Measurements from ENCODE around the gene VPS52. TPM values are rescaled to one million over a fixed set of nuclear protein-coding genes. Genes with fewer than 3 reads are reported as not detected.

Gene VPS52
- total RNA-seq, 1 donor from 2014 or later, result 30.2 TPM

DNA sequence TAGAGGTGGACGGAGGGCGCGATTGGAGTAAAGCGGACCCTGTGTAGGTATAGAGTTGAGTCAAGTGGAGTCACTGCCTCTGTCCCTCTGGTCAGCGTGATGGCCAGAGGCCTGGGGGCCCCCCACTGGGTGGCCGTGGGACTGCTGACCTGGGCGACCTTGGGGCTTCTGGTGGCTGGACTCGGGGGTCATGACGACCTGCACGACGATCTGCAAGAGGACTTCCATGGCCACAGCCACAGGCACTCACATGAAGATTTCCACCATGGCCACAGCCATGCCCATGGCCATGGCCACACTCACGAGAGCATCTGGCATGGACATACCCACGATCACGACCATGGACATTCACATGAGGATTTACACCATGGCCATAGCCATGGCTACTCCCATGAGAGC lies 70.5 kb downstream of the VPS52 start:
- no peak for ATAC-seq

More for the DNA sequence above, 70.5 kb downstream of the VPS52 start:
- DNase-seq (ENCODE audit: low spot score), result no peak

Other genes with a start within 250 kb of the VPS52 start
- 10.8 TPM for gene HLA-DPA1, start 198.2 kb downstream of the VPS52 start, total RNA-seq
- 11.3 TPM for gene HLA-DPB1, start 195.9 kb downstream of the VPS52 start, total RNA-seq
- 0.55 TPM for gene COL11A2, start 79.4 kb downstream of the VPS52 start, total RNA-seq
- gene RXRB, start 71.2 kb downstream of the VPS52 start, total RNA-seq, result 23.3 TPM
- 74.8 TPM for gene SLC39A7, start 71.0 kb downstream of the VPS52 start, total RNA-seq
- gene HSD17B8, start 67.2 kb downstream of the VPS52 start, total RNA-seq, result 40.3 TPM
- gene RING1, start 63.4 kb downstream of the VPS52 start, total RNA-seq, result 19.2 TPM
- gene RPS18, start 199 bp upstream of the VPS52 start, total RNA-seq, result 555 TPM
- 1.2 TPM for gene B3GALT4, start 5.2 kb upstream of the VPS52 start, total RNA-seq
- 17.8 TPM for gene WDR46, start 17.4 kb upstream of the VPS52 start, total RNA-seq
- 19.2 TPM for gene PFDN6, start 17.7 kb upstream of the VPS52 start, total RNA-seq
- 19.7 TPM for gene RGL2, start 27.1 kb upstream of the VPS52 start, total RNA-seq
- 107 TPM for gene TAPBP, start 42.2 kb upstream of the VPS52 start, total RNA-seq
- 7.7 TPM for gene ZBTB22, start 45.9 kb upstream of the VPS52 start, total RNA-seq
- 14.1 TPM for gene DAXX, start 51.1 kb upstream of the VPS52 start, total RNA-seq
- 0.38 TPM for gene KIFC1, start 119.9 kb upstream of the VPS52 start, total RNA-seq
- 20.7 TPM for gene PHF1, start 139.1 kb upstream of the VPS52 start, total RNA-seq
- 104 TPM for gene CUTA, start 146.2 kb upstream of the VPS52 start, total RNA-seq
- gene SYNGAP1, start 148.2 kb upstream of the VPS52 start, total RNA-seq, result 2.5 TPM
- 2.9 TPM for gene ZBTB9, start 182.7 kb upstream of the VPS52 start, total RNA-seq